WTC11 (cell line): ENCODE results near the gene SLIT3. TPM values are rescaled to one million over a fixed set of nuclear protein-coding genes. Genes with fewer than 3 reads are reported as not detected.

Experiments used
- ATAC-seq: fragments of 200-7000 bp; cut with Tn5 transposase; 2 replicates; pipeline ENCODE4 v1.10.0; 2021; ENCODE audit warnings: mild to moderate bottlenecking, moderate library complexity
- CTCF ChIA-PET: fragments of 300-600 bp; sonication (Branson Sonifier 250); formaldehyde crosslinking; loops from one replicate; lab custom pipeline; 2021; ENCODE audit warnings: antibody characterized with exemption; lab: Charles Lee
- POLR2A ChIA-PET: fragments of 350-600 bp; sonication (Branson Sonifier 250); formaldehyde crosslinking; loops from one replicate; lab custom pipeline; 2021; ENCODE audit warnings: antibody characterized with exemption; lab: Charles Lee
- DNase-seq: peaks from one replicate; pipeline ENCODE4 v3.0.0; 2021; ENCODE audit warnings: low spot score
- H3K27ac Mint-ChIP-seq: 2 replicates; pipeline ENCODE4 v1.8.0; 2021; ENCODE audit warnings: mixed read lengths
- H3K27me3 Mint-ChIP-seq: 2 replicates; pipeline ENCODE4 v1.8.0; 2021; ENCODE audit warnings: low read depth, mild to moderate bottlenecking, moderate library complexity, mixed read lengths
- H3K36me3 Mint-ChIP-seq: 2 replicates; pipeline ENCODE4 v1.8.0; 2021; ENCODE audit warnings: mixed read lengths
- H3K4me1 Mint-ChIP-seq: 2 replicates; pipeline ENCODE4 v1.8.0; 2022; ENCODE audit warnings: mixed read lengths
- H3K4me3 Mint-ChIP-seq: 2 replicates; pipeline ENCODE4 v1.8.0; 2021; ENCODE audit warnings: mild to moderate bottlenecking, moderate library complexity, mixed read lengths
- H3K9me3 Mint-ChIP-seq: 2 replicates; pipeline ENCODE4 v1.8.0; 2021; ENCODE audit warnings: mixed read lengths
- CREM ChIP-seq: sonication (generic); formaldehyde crosslinking; IDR thresholded peaks from 2 replicates; pipeline ENCODE4 v1.8.1; 2022; ENCODE audit warnings: mild to moderate bottlenecking, missing genetic modification reagents, moderate library complexity
- ELF4 ChIP-seq: sonication (generic); formaldehyde crosslinking; IDR thresholded peaks from 2 replicates; pipeline ENCODE4 v1.8.1; 2022; ENCODE audit warnings: low read depth, mild to moderate bottlenecking, moderate library complexity, missing genetic modification reagents
- ERG ChIP-seq: fragments of 250-450 bp; sonication (Bioruptor Pico); IDR thresholded peaks from 2 replicates; pipeline ENCODE4 v1.8.0; 2021; ENCODE audit warnings: mild to moderate bottlenecking
- FOXK1 ChIP-seq: sonication (generic); formaldehyde crosslinking; IDR thresholded peaks from 2 replicates; pipeline ENCODE4 v1.8.0; 2022; ENCODE audit warnings: mild to moderate bottlenecking, moderate library complexity, missing genetic modification reagents
- GRHL2 ChIP-seq: fragments of 250-450 bp; sonication (Bioruptor Pico); IDR thresholded peaks from 2 replicates; pipeline ENCODE4 v1.8.0; 2022; ENCODE audit warnings: mild to moderate bottlenecking, moderate library complexity; ENCODE audit not compliant: insufficient replicate concordance, severe bottlenecking
- GTF2I ChIP-seq: fragments of 250-450 bp; sonication (Bioruptor Pico); conservative IDR thresholded peaks from 2 replicates; pipeline ENCODE4 v1.4.0; 2021; ENCODE audit warnings: mild to moderate bottlenecking
- HMGXB4 ChIP-seq: sonication (generic); formaldehyde crosslinking; IDR thresholded peaks from 2 replicates; pipeline ENCODE4 v1.8.1; 2023; ENCODE audit warnings: mild to moderate bottlenecking, moderate library complexity, missing genetic modification reagents
- IRF1 ChIP-seq: sonication (generic); formaldehyde crosslinking; IDR thresholded peaks from 2 replicates; pipeline ENCODE4 v1.8.0; 2023; ENCODE audit warnings: missing genetic modification reagents
- IRF2 ChIP-seq: sonication (generic); formaldehyde crosslinking; IDR thresholded peaks from 2 replicates; pipeline ENCODE4 v1.8.0; 2022; ENCODE audit warnings: low read depth, missing genetic modification reagents, borderline replicate concordance
- NFYB ChIP-seq: sonication (generic); formaldehyde crosslinking; conservative IDR thresholded peaks from 2 replicates; pipeline ENCODE4 v1.8.0; 2022; ENCODE audit warnings: low read depth, missing genetic modification reagents
- NR3C1 ChIP-seq: sonication (generic); formaldehyde crosslinking; conservative IDR thresholded peaks from 2 replicates; pipeline ENCODE4 v1.8.1; 2023; ENCODE audit warnings: low read depth, mild to moderate bottlenecking, missing genetic modification reagents
- PRDM15 ChIP-seq: sonication (generic); formaldehyde crosslinking; IDR thresholded peaks from 2 replicates; pipeline ENCODE4 v1.8.0; 2022; ENCODE audit warnings: missing genetic modification reagents
- RORB ChIP-seq: fragments of 250-450 bp; sonication (Bioruptor Pico); IDR thresholded peaks from 2 replicates; pipeline ENCODE4 v1.9.0; 2021; ENCODE audit warnings: mild to moderate bottlenecking
- SMAD3 ChIP-seq: sonication (generic); formaldehyde crosslinking; IDR thresholded peaks from 2 replicates; pipeline ENCODE4 v1.8.0; 2022; ENCODE audit warnings: missing genetic modification reagents, mild to moderate bottlenecking, borderline replicate concordance
- total RNA-seq: library from RNA; stranded (reverse); gene quantifications from 3 replicates; pipeline ENCODE4 v1.2.3, GENCODE V29; 2021
- TF ChIP-seq, protein P1 (sequence below): sonication (generic); formaldehyde crosslinking; IDR thresholded peaks from 2 replicates; pipeline ENCODE4 v1.8.1; 2022; ENCODE audit warnings: mild to moderate bottlenecking, missing genetic modification reagents, moderate library complexity, borderline replicate concordance
- TF ChIP-seq, protein P2 (sequence below): fragments of 250-450 bp; sonication (Bioruptor Pico); IDR thresholded peaks from 2 replicates; pipeline ENCODE4 v1.9.0; 2021; ENCODE audit warnings: moderate library complexity, mild to moderate bottlenecking, inconsistent platforms, borderline replicate concordance
- TF ChIP-seq, protein P3 (sequence below): fragments of 250-450 bp; sonication (Bioruptor Pico); IDR thresholded peaks from 2 replicates; pipeline ENCODE4 v1.9.0; 2021; ENCODE audit warnings: mild to moderate bottlenecking

SLIT3 gene
- total RNA-seq, 1 experiment from 2014 or later, result 1.9 TPM

DNA sequence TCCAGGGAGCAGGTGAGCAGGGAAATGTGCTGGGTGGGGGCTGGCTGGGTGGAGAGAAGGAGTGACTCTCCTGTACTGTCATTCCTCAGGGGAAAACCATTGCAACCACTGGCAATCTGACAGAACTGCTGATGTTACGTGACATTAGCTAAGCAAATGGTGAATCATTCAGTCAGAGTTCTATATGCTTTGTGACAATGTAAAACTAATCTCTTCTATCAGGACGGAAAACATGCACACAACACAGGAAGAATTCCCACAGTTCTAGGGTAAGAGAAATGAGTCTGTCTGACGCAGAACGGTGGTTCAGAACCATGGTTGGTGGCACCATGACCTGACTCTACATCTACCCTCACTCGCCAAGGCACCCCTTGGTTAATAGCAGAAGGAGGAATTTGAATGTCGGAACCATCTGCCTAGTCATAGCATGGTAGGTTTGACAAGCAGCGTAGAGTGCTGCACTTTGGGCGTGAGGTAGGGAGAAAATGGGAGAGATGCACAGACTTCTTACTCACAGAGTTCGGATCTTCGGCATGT lies 478.1 kb downstream of the SLIT3 start:
- ATAC-seq (no peak), DNase-seq (no peak)
- H3K9me3 Mint-ChIP-seq, result no peaks in the 10 kb centered on the region
- no peak overlapping the region for H3K27ac Mint-ChIP-seq
- peaks cover 25% of the 10 kb centered on the region for H3K27me3 Mint-ChIP-seq
- peaks cover 14% of the 10 kb centered on the region for H3K4me1 Mint-ChIP-seq
- TF ChIP-seq CREM (CRISPR knock-in tag), result no peak
- TF ChIP-seq, protein P1, sequence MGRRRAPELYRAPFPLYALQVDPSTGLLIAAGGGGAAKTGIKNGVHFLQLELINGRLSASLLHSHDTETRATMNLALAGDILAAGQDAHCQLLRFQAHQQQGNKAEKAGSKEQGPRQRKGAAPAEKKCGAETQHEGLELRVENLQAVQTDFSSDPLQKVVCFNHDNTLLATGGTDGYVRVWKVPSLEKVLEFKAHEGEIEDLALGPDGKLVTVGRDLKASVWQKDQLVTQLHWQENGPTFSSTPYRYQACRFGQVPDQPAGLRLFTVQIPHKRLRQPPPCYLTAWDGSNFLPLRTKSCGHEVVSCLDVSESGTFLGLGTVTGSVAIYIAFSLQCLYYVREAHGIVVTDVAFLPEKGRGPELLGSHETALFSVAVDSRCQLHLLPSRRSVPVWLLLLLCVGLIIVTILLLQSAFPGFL (CRISPR knock-in tag), result no peak
- no peak for TF ChIP-seq GTF2I (CRISPR knock-in tag)
- no peak for TF ChIP-seq ERG
- TF ChIP-seq PRDM15, result no peak
- no peak for TF ChIP-seq RORB (CRISPR knock-in tag)
- TF ChIP-seq FOXK1 (CRISPR knock-in tag), result no peak
- TF ChIP-seq NFYB (CRISPR knock-in tag), result no peak
- TF ChIP-seq, protein P2, sequence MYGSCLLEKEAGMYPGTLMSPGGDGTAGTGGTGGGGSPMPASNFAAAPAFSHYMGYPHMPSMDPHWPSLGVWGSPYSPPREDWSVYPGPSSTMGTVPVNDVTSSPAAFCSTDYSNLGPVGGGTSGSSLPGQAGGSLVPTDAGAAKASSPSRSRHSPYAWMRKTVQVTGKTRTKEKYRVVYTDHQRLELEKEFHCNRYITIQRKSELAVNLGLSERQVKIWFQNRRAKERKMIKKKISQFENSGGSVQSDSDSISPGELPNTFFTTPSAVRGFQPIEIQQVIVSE, result no peak
- TF ChIP-seq IRF1 (CRISPR knock-in tag), result no peak
- no peak for TF ChIP-seq HMGXB4 (CRISPR knock-in tag)
- TF ChIP-seq, protein P3, sequence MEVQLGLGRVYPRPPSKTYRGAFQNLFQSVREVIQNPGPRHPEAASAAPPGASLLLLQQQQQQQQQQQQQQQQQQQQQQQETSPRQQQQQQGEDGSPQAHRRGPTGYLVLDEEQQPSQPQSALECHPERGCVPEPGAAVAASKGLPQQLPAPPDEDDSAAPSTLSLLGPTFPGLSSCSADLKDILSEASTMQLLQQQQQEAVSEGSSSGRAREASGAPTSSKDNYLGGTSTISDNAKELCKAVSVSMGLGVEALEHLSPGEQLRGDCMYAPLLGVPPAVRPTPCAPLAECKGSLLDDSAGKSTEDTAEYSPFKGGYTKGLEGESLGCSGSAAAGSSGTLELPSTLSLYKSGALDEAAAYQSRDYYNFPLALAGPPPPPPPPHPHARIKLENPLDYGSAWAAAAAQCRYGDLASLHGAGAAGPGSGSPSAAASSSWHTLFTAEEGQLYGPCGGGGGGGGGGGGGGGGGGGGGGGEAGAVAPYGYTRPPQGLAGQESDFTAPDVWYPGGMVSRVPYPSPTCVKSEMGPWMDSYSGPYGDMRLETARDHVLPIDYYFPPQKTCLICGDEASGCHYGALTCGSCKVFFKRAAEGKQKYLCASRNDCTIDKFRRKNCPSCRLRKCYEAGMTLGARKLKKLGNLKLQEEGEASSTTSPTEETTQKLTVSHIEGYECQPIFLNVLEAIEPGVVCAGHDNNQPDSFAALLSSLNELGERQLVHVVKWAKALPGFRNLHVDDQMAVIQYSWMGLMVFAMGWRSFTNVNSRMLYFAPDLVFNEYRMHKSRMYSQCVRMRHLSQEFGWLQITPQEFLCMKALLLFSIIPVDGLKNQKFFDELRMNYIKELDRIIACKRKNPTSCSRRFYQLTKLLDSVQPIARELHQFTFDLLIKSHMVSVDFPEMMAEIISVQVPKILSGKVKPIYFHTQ (CRISPR knock-in tag), result no peak
- no peak for TF ChIP-seq ELF4 (CRISPR knock-in tag)
- TF ChIP-seq IRF2 (CRISPR knock-in tag), result no peak
- no peak for TF ChIP-seq SMAD3 (CRISPR knock-in tag)
- TF ChIP-seq NR3C1 (CRISPR knock-in tag), result no peak
- no peak for TF ChIP-seq GRHL2
- ChIA-PET POLR2A (no interaction called here), CTCF (no interaction called here)
- H3K4me3 Mint-ChIP-seq, result no peak overlapping the region
- H3K36me3 Mint-ChIP-seq, result no peaks in the 10 kb centered on the region
